Tibial nerve (tissue), 4 donors: ENCODE measurements around the gene ST3GAL3. TPM values are rescaled to one million over a fixed set of nuclear protein-coding genes. Genes with fewer than 3 reads are reported as not detected.

Experiments
- DNase-seq, 2 donors: peaks; one replicate each; pipeline ENCODE4 v3.0.0-alpha.2; 2019; ENCODE audit warnings: low spot score in 2 of 2
- H3K27ac ChIP-seq, 4 donors: fragments of 200-600 bp; sonication (generic) in 3 of 4; one replicate each; pipeline ENCODE4 v1.5.1; 2017 to 2019; ENCODE audit warnings: mild to moderate bottlenecking in 1 of 4
- H3K27me3 ChIP-seq, 2 donors: fragments of 200-600 bp; sonication (generic) in 1 of 2; one replicate each; pipeline versions ENCODE4 v1.5.1 to v1.6.0; 2017 to 2019
- H3K36me3 ChIP-seq, 3 donors: fragments of 200-600 bp; sonication (generic); one replicate each; pipeline ENCODE4 v1.5.1; 2018 to 2019
- H3K4me1 ChIP-seq, 4 donors: fragments of 200-600 bp; sonication (generic) in 3 of 4; one replicate each; pipeline ENCODE4 v1.5.1; 2017 to 2019
- H3K4me3 ChIP-seq, 4 donors: fragments of 200-600 bp; sonication (generic) in 3 of 4; one replicate each; pipeline ENCODE4 v1.5.1; 2017 to 2019; ENCODE audit warnings: mild to moderate bottlenecking in 1 of 4, moderate library complexity in 1 of 4
- H3K9me3 ChIP-seq, 4 donors: fragments of 200-600 bp; sonication (generic) in 3 of 4; one replicate each; pipeline ENCODE4 v1.5.1; 2017 to 2019
- CTCF ChIP-seq, 5 experiments: fragments of 200-600 bp in 3 of 5; fragments of 450-650 bp in 2 of 5; sonication (generic) in 3 of 5; IDR thresholded peaks; one replicate each; pipeline ENCODE4 v1.5.1; 2016 to 2019; ENCODE audit warnings: antibody characterized with exemption in 5 of 5, mild to moderate bottlenecking in 3 of 5, moderate library complexity in 2 of 5
- EP300 ChIP-seq, 2 donors: sonication (generic); formaldehyde crosslinking; IDR thresholded peaks; one replicate each; pipeline ENCODE4 v1.6.1; 2017; ENCODE audit warnings: antibody characterized with exemption in 2 of 2, mild to moderate bottlenecking in 1 of 2
- POLR2A ChIP-seq, 2 donors: fragments of 450-650 bp; IDR thresholded peaks; one replicate each; pipeline ENCODE4 v1.6.1; 2017; ENCODE audit warnings: antibody characterized with exemption in 2 of 2, mild to moderate bottlenecking in 2 of 2, moderate library complexity in 2 of 2
- WGBS, 2 donors: methylation state at CpG; one replicate each; pipeline ENCODE4 v1.1.5; 2018; 5-methylcytosine and 5-hydroxymethylcytosine counted together
- total RNA-seq, 4 donors: library from RNA; depleted of rRNA; stranded (reverse); fragments of >200 nt; gene quantifications; one replicate each; pipeline ENCODE4 v1.1.0, GENCODE V29; 2016

The ST3GAL3 gene
- total RNA-seq, 4 donors from 2014 or later: 20.7 to 27.0 (median 24.1) TPM

GRCh38 chr1:43834280-43835081, 127.1 kb downstream of the ST3GAL3 start:
- no peaks in the 10 kb centered on the region for H3K36me3 ChIP-seq
- peaks cover 0 to 69% (median 32%) of the 10 kb centered on the region in 4 donors for H3K4me1 ChIP-seq
- DNase-seq: peak in 1 of 2 donors; percentile 20
- H3K27ac ChIP-seq: peak overlapping the region in 3 of 4 donors; percentile 62 to 89 (median 75)
- H3K4me3 ChIP-seq: no peak overlapping the region
- TF ChIP-seq CTCF (IDR thresholded peaks at IDR 0.05) (no peak), POLR2A (IDR thresholded peaks at IDR 0.05) (no peak), EP300 (IDR thresholded peaks at IDR 0.05) (no peak)
- H3K27me3 ChIP-seq: no peaks in the 10 kb centered on the region
- H3K9me3 ChIP-seq: no peaks in the 10 kb centered on the region
- 47 to 51% methylated on average over 14 of the region's 14 CpGs for WGBS, 2 donors

- Histone ChIP-seq H3K36me3 (peaks cover 0 to 5% (median 0%) of the 10 kb centered on the region in 3 donors), H3K9me3 (no peaks in the 10 kb centered on the region), H3K27me3 (no peaks in the 10 kb centered on the region), H3K4me3 (no peak overlapping the region), H3K4me1 (peaks cover 0 to 74% (median 33%) of the 10 kb centered on the region in 4 donors), H3K27ac (peak overlapping the region in 3 of 4 donors; percentile 28 to 89 (median 75))
- 51 to 52% methylated on average over 11 of the region's 11 CpGs for WGBS, 2 donors
- no peak for DNase-seq
- TF ChIP-seq POLR2A (IDR thresholded peaks at IDR 0.05) (no peak), CTCF (IDR thresholded peaks at IDR 0.05) (no peak), EP300 (IDR thresholded peaks at IDR 0.05) (no peak)
Observed at GRCh38 chr1:43835082-43836021, 128.0 kb downstream of the ST3GAL3 start.

- H3K9me3 ChIP-seq: no peaks in the 10 kb centered on the region
- H3K27me3 ChIP-seq: no peaks in the 10 kb centered on the region
- 36 to 39% methylated on average over 4 to 6 of the region's 6 CpGs for WGBS, 2 donors
- H3K4me1 ChIP-seq: peaks cover 0 to 74% (median 33%) of the 10 kb centered on the region in 4 donors
- no peak overlapping the region for H3K4me3 ChIP-seq
- peak overlapping the region in 2 of 4 donors; percentile 75 to 89 for H3K27ac ChIP-seq
- no peak for DNase-seq
- TF ChIP-seq POLR2A (IDR thresholded peaks at IDR 0.05): no peak
- TF ChIP-seq EP300 (IDR thresholded peaks at IDR 0.05): no peak
- TF ChIP-seq CTCF (IDR thresholded peaks at IDR 0.05): no peak
- peaks cover 0 to 13% (median 0%) of the 10 kb centered on the region in 3 donors for H3K36me3 ChIP-seq
Observed at GRCh38 chr1:43836267-43836951, 129.1 kb downstream of the ST3GAL3 start.

- H3K36me3 ChIP-seq: peaks cover 0 to 32% (median 0%) of the 10 kb centered on the region in 3 donors
- H3K4me3 ChIP-seq: no peak overlapping the region
Observed at GRCh38 chr1:43839056-43839455, 131.7 kb downstream of the ST3GAL3 start.

More at GRCh38 chr1:43839056-43839455, 131.7 kb downstream of the ST3GAL3 start:
- Histone ChIP-seq H3K27ac (peak overlapping the region in 2 of 4 donors; percentile 46 to 89), H3K27me3 (no peaks in the 10 kb centered on the region), H3K9me3 (peaks cover 0 to 5% (median 0%) of the 10 kb centered on the region in 4 donors), H3K4me1 (peaks cover 0 to 56% (median 33%) of the 10 kb centered on the region in 4 donors)
- no peak for DNase-seq
- WGBS, 2 donors: 36 to 42% methylated on average over 5 of the region's 5 CpGs
- no peak for TF ChIP-seq EP300 (IDR thresholded peaks at IDR 0.05)
